HEK293 (cell line): Measurements from ENCODE around the gene INTS2.

ENCODE experiments used
- GLIS1 ChIP-seq: fragments of 450-650 bp; formaldehyde crosslinking; IDR thresholded peaks from 2 replicates; pipeline ENCODE4 v1.5.1; 2016; ENCODE audit warnings: missing biosample characterization, missing genetic modification characterization
- PRDM6 ChIP-seq: fragments of 450-650 bp; formaldehyde crosslinking; IDR thresholded peaks from 2 replicates; pipeline ENCODE4 v1.5.1; 2017; ENCODE audit warnings: missing biosample characterization, missing genetic modification characterization
- SCRT2 ChIP-seq: fragments of 450-650 bp; formaldehyde crosslinking; IDR thresholded peaks from 2 replicates; pipeline ENCODE4 v1.5.1; 2016; ENCODE audit warnings: missing biosample characterization, missing genetic modification characterization
- SP2 ChIP-seq: fragments of 450-650 bp; formaldehyde crosslinking; IDR thresholded peaks from 2 replicates; pipeline ENCODE4 v1.5.1; 2016; ENCODE audit warnings: missing biosample characterization, missing genetic modification characterization
- ZBTB26 ChIP-seq: fragments of 450-650 bp; formaldehyde crosslinking; optimal IDR thresholded peaks from 2 replicates; pipeline ENCODE3; 2016; ENCODE audit warnings: missing biosample characterization, mild to moderate bottlenecking, missing genetic modification characterization
- ZBTB8A ChIP-seq: fragments of 450-650 bp; formaldehyde crosslinking; IDR thresholded peaks from 2 replicates; pipeline ENCODE4 v1.5.1; 2016; ENCODE audit warnings: missing biosample characterization, missing genetic modification characterization
- ZNF112 ChIP-seq: fragments of 450-650 bp; formaldehyde crosslinking; IDR thresholded peaks from 2 replicates; pipeline ENCODE4 v1.5.0; 2017; ENCODE audit warnings: missing biosample characterization, missing genetic modification characterization
- ZNF184 ChIP-seq: fragments of 450-650 bp; IDR thresholded peaks from 2 replicates; pipeline ENCODE4 v1.5.1; 2018; ENCODE audit warnings: missing biosample characterization, mild to moderate bottlenecking, missing genetic modification characterization
- ZNF214 ChIP-seq: fragments of 450-650 bp; formaldehyde crosslinking; IDR thresholded peaks from 2 replicates; pipeline ENCODE4 v1.5.1; 2017; ENCODE audit warnings: missing biosample characterization, mild to moderate bottlenecking, missing genetic modification characterization, borderline replicate concordance
- ZNF221 ChIP-seq: fragments of 450-650 bp; formaldehyde crosslinking; IDR thresholded peaks from 2 replicates; pipeline ENCODE4 v1.5.1; 2017; ENCODE audit warnings: missing biosample characterization, missing genetic modification characterization, borderline replicate concordance
- ZNF239 ChIP-seq: fragments of 450-650 bp; formaldehyde crosslinking; IDR thresholded peaks from 2 replicates; pipeline ENCODE4 v1.5.1; 2016; ENCODE audit warnings: missing biosample characterization, missing genetic modification characterization
- ZNF266 ChIP-seq: fragments of 450-650 bp; formaldehyde crosslinking; IDR thresholded peaks from 2 replicates; pipeline ENCODE4 v1.5.1; 2016; ENCODE audit warnings: missing biosample characterization, missing genetic modification characterization, low read depth
- ZNF311 ChIP-seq: fragments of 450-650 bp; formaldehyde crosslinking; IDR thresholded peaks from 2 replicates; pipeline ENCODE4 v1.5.1; 2017; ENCODE audit warnings: missing biosample characterization, missing genetic modification characterization, borderline replicate concordance
- ZNF341 ChIP-seq: fragments of 450-650 bp; formaldehyde crosslinking; IDR thresholded peaks from 2 replicates; pipeline ENCODE4; 2016; ENCODE audit warnings: low read depth, missing biosample characterization, missing genetic modification characterization
- ZNF416 ChIP-seq: fragments of 450-650 bp; formaldehyde crosslinking; IDR thresholded peaks from 2 replicates; pipeline ENCODE4 v1.5.1; 2016; ENCODE audit warnings: missing biosample characterization, missing genetic modification characterization
- ZNF433 ChIP-seq: fragments of 450-650 bp; formaldehyde crosslinking; IDR thresholded peaks from 2 replicates; pipeline ENCODE4 v1.5.1; 2016; ENCODE audit warnings: missing biosample characterization, missing genetic modification characterization, low read depth
- ZNF514 ChIP-seq: fragments of 450-650 bp; formaldehyde crosslinking; IDR thresholded peaks from 2 replicates; pipeline ENCODE4 v1.5.1; 2016; ENCODE audit warnings: missing biosample characterization, missing genetic modification characterization
- ZNF529 ChIP-seq: fragments of 450-650 bp; formaldehyde crosslinking; IDR thresholded peaks from 2 replicates; pipeline ENCODE4 v1.5.1; 2017; ENCODE audit warnings: missing genetic modification characterization, missing biosample characterization; ENCODE audit not compliant: insufficient replicate concordance
- ZNF555 ChIP-seq: fragments of 450-650 bp; formaldehyde crosslinking; conservative IDR thresholded peaks from 2 replicates; pipeline ENCODE4 v1.5.1; 2017; ENCODE audit warnings: missing biosample characterization, mild to moderate bottlenecking, missing genetic modification characterization, inconsistent platforms
- ZNF558 ChIP-seq: fragments of 450-650 bp; formaldehyde crosslinking; IDR thresholded peaks from 2 replicates; pipeline ENCODE4 v1.5.1; 2016; ENCODE audit warnings: missing biosample characterization, missing genetic modification characterization
- TF ChIP-seq, protein P1 (sequence below): fragments of 450-650 bp; formaldehyde crosslinking; conservative IDR thresholded peaks from 2 replicates; pipeline ENCODE4 v1.5.1; 2016; ENCODE audit warnings: low read depth, missing biosample characterization, missing genetic modification characterization
- TF ChIP-seq, protein P2 (sequence below): IDR thresholded peaks from 2 replicates; pipeline ENCODE4 v1.6.1; 2011; ENCODE audit warnings: mild to moderate bottlenecking, low read depth, low read length, borderline replicate concordance
- TF ChIP-seq, protein P3 (sequence below): fragments of 450-650 bp; formaldehyde crosslinking; IDR thresholded peaks from 2 replicates; pipeline ENCODE4 v1.5.1; 2016; ENCODE audit warnings: missing biosample characterization, missing genetic modification characterization
- TF ChIP-seq, protein P4 (sequence below): sonication (generic); formaldehyde crosslinking; IDR thresholded peaks from 2 replicates; pipeline ENCODE4 v1.8.1; 2022; ENCODE audit warnings: mild to moderate bottlenecking, moderate library complexity, missing genetic modification reagents
- TF ChIP-seq, protein P5 (sequence below): fragments of 450-650 bp; formaldehyde crosslinking; IDR thresholded peaks from 2 replicates; pipeline ENCODE4 v1.5.1; 2017; ENCODE audit warnings: missing biosample characterization, missing genetic modification characterization

INTS2 gene

DNA sequence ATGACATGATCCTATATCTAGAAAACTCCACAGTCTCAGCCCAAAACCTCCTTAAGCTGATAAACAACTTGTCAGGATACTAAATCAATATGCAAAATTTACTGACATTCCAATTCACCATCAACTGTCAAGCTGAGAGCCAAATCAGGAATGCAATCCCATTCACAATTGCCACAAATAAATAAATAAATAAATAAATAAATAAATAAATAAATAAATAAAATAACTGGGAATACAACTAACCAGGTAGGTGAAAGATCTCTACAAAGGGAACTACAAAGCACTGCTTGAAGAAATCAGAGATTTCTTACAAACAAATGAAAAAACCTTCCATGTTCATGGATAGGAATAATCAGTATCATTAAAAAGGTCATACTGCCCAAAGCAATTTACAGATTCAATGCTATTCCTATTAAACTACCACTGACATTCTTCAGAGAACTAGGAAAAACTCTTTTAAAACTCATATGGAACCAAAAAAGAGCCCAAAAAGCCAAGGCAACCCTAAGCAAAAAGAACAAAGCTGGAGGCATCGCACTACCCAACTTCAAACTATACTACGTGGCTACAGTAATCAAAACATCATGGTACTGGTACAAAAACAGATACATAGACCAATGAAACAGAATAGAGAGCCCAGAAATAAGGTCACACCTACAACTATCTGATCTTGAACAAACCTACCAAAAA, 102.2 kb downstream of the INTS2 start (continued):
- TF ChIP-seq ZNF558 (peak; percentile 62; the same call in 1 of the 2 replicates), SCRT2 (tag by site-specific recombination) (no peak), ZNF221 (tag by site-specific recombination) (no peak), ZNF433 (peak; percentile 57; the same call in 1 of the 2 replicates), ZNF416 (tag by site-specific recombination) (no peak), ZBTB26 (no peak), ZNF239 (tag by site-specific recombination) (no peak), SP2 (no peak), ZNF341 (tag by site-specific recombination) (peak; percentile 23; the same call in 1 of the 2 replicates), ZNF514 (tag by site-specific recombination) (0 out of 2 replicates have a peak, but pooled peaks have one; percentile 63), ZNF555 (tag by site-specific recombination) (peak; percentile 84), ZNF184 (tag by site-specific recombination) (no peak), PRDM6 (tag by site-specific recombination) (no peak), ZBTB8A (tag by site-specific recombination) (peak; percentile 63), ZNF529 (tag by site-specific recombination) (peak; percentile 73), ZNF214 (no peak), GLIS1 (tag by site-specific recombination) (no peak), ZNF311 (no peak), ZNF266 (tag by site-specific recombination) (peak; percentile 63; the same call in 1 of the 2 replicates), ZNF112 (tag by site-specific recombination) (no peak)
- TF ChIP-seq, protein P1, sequence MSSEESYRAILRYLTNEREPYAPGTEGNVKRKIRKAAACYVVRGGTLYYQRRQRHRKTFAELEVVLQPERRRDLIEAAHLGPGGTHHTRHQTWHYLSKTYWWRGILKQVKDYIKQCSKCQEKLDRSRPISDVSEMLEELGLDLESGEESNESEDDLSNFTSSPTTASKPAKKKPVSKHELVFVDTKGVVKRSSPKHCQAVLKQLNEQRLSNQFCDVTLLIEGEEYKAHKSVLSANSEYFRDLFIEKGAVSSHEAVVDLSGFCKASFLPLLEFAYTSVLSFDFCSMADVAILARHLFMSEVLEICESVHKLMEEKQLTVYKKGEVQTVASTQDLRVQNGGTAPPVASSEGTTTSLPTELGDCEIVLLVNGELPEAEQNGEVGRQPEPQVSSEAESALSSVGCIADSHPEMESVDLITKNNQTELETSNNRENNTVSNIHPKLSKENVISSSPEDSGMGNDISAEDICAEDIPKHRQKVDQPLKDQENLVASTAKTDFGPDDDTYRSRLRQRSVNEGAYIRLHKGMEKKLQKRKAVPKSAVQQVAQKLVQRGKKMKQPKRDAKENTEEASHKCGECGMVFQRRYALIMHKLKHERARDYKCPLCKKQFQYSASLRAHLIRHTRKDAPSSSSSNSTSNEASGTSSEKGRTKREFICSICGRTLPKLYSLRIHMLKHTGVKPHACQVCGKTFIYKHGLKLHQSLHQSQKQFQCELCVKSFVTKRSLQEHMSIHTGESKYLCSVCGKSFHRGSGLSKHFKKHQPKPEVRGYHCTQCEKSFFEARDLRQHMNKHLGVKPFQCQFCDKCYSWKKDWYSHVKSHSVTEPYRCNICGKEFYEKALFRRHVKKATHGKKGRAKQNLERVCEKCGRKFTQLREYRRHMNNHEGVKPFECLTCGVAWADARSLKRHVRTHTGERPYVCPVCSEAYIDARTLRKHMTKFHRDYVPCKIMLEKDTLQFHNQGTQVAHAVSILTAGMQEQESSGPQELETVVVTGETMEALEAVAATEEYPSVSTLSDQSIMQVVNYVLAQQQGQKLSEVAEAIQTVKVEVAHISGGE (tag by site-specific recombination) = peak; percentile 70
- TF ChIP-seq, protein P2, sequence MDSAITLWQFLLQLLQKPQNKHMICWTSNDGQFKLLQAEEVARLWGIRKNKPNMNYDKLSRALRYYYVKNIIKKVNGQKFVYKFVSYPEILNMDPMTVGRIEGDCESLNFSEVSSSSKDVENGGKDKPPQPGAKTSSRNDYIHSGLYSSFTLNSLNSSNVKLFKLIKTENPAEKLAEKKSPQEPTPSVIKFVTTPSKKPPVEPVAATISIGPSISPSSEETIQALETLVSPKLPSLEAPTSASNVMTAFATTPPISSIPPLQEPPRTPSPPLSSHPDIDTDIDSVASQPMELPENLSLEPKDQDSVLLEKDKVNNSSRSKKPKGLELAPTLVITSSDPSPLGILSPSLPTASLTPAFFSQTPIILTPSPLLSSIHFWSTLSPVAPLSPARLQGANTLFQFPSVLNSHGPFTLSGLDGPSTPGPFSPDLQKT = no peak
- TF ChIP-seq, protein P3, sequence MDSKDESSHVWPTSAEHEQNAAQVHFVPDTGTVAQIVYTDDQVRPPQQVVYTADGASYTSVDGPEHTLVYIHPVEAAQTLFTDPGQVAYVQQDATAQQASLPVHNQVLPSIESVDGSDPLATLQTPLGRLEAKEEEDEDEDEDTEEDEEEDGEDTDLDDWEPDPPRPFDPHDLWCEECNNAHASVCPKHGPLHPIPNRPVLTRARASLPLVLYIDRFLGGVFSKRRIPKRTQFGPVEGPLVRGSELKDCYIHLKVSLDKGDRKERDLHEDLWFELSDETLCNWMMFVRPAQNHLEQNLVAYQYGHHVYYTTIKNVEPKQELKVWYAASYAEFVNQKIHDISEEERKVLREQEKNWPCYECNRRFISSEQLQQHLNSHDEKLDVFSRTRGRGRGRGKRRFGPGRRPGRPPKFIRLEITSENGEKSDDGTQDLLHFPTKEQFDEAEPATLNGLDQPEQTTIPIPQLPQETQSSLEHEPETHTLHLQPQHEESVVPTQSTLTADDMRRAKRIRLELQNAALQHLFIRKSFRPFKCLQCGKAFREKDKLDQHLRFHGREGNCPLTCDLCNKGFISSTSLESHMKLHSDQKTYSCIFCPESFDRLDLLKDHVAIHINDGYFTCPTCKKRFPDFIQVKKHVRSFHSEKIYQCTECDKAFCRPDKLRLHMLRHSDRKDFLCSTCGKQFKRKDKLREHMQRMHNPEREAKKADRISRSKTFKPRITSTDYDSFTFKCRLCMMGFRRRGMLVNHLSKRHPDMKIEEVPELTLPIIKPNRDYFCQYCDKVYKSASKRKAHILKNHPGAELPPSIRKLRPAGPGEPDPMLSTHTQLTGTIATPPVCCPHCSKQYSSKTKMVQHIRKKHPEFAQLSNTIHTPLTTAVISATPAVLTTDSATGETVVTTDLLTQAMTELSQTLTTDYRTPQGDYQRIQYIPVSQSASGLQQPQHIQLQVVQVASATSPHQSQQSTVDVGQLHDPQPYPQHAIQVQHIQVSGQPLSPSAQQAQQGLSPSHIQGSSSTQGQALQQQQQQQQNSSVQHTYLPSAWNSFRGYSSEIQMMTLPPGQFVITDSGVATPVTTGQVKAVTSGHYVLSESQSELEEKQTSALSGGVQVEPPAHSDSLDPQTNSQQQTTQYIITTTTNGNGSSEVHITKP (tag by site-specific recombination) = no peak
- TF ChIP-seq, protein P4, sequence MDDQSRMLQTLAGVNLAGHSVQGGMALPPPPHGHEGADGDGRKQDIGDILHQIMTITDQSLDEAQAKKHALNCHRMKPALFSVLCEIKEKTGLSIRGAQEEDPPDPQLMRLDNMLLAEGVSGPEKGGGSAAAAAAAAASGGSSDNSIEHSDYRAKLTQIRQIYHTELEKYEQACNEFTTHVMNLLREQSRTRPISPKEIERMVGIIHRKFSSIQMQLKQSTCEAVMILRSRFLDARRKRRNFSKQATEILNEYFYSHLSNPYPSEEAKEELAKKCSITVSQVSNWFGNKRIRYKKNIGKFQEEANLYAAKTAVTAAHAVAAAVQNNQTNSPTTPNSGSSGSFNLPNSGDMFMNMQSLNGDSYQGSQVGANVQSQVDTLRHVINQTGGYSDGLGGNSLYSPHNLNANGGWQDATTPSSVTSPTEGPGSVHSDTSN = no peak
- TF ChIP-seq, protein P5, sequence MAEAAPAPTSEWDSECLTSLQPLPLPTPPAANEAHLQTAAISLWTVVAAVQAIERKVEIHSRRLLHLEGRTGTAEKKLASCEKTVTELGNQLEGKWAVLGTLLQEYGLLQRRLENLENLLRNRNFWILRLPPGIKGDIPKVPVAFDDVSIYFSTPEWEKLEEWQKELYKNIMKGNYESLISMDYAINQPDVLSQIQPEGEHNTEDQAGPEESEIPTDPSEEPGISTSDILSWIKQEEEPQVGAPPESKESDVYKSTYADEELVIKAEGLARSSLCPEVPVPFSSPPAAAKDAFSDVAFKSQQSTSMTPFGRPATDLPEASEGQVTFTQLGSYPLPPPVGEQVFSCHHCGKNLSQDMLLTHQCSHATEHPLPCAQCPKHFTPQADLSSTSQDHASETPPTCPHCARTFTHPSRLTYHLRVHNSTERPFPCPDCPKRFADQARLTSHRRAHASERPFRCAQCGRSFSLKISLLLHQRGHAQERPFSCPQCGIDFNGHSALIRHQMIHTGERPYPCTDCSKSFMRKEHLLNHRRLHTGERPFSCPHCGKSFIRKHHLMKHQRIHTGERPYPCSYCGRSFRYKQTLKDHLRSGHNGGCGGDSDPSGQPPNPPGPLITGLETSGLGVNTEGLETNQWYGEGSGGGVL (tag by site-specific recombination) = no peak
